ENCODE measurements around the gene ADAP2.

DNA sequence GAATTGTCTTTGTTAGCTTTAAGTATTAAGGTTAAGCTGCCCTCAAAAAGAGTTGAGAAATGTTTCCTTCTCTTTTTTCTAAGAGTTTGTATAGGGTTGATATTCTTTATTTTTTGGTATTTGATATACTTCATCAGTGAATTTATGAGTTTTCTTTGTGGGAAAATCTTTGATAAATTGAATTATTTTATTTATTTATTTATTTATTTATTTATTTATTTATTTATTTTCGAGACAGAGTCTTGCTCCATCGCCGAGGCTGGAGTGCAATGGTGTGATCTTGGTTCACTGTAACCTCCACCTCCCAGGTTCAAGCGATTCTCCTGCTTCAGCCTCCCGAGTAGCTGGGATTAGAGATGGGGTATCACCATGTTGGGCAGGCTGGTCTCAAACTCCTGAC, 35.6 kb upstream of the ADAP2 start:
- no peak for TF ChIP-seq CTCF (IDR thresholded peaks at IDR 0.05)
- TF ChIP-seq POLR2A (IDR thresholded peaks at IDR 0.05): no peak
